ENCODE measurements around the gene KCNJ9. TPM values are rescaled to one million over a fixed set of nuclear protein-coding genes. Genes with fewer than 3 reads are reported as not detected.
A peak's percentile ranks its signal among the peaks of the same experiment; 100 is the strongest.

The KCNJ9 gene
- total and polyA plus RNA-seq, 8 donors = 0.04 to 0.10 (median 0.08) TPM; not detected in 5

DNA sequence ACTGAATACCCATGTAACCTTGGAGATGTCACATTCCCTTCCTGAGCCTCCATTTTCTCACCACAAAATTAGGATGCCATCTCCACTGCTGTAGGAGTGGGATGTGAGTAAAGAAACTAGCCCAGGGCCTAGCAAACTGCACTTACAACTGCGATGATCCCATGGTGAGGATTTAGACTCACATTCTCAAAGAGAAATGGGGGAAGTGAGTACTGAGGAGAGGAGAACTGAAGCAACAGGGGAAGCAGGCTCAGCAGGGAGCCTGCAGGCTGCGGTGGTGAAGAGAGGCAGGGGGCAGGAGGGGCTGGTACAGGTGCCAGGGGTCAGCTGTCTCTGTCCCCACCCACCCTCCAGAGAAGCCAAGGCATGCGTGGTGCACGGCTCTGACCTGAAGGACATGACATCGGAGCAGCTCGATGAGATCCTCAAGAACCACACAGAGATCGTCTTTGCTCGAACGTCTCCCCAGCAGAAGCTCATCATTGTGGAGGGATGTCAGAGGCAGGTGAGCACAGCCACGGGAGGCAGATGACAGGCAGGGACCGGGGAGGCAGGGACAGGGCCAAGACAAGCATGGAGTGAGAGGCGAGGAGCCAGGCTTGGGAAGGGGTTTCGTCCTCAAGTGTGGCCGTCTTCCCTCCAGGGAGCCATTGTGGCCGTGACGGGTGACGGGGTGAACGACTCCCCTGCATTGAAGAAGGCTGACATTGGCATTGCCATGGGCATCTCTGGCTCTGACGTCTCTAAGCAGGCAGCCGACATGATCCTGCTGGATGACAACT lies 53.6 kb downstream of the KCNJ9 start:
- Histone ChIP-seq H3K27me3 (no peaks in the 10 kb centered on the region), H3K36me3 (no peaks in the 10 kb centered on the region), H3K27ac (no peak overlapping the region), H3K9me3 (no peaks in the 10 kb centered on the region), H3K4me1 (no peaks in the 10 kb centered on the region), H3K4me3 (no peak overlapping the region)
- no peak for ATAC-seq
- intact Hi-C loops (cut with DNase I) = no loop called here
- TF ChIP-seq, protein P1, sequence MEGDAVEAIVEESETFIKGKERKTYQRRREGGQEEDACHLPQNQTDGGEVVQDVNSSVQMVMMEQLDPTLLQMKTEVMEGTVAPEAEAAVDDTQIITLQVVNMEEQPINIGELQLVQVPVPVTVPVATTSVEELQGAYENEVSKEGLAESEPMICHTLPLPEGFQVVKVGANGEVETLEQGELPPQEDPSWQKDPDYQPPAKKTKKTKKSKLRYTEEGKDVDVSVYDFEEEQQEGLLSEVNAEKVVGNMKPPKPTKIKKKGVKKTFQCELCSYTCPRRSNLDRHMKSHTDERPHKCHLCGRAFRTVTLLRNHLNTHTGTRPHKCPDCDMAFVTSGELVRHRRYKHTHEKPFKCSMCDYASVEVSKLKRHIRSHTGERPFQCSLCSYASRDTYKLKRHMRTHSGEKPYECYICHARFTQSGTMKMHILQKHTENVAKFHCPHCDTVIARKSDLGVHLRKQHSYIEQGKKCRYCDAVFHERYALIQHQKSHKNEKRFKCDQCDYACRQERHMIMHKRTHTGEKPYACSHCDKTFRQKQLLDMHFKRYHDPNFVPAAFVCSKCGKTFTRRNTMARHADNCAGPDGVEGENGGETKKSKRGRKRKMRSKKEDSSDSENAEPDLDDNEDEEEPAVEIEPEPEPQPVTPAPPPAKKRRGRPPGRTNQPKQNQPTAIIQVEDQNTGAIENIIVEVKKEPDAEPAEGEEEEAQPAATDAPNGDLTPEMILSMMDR (IDR thresholded peaks at IDR 0.05) = no peak
- peak in 1 of 4 donors; percentile 15 for DNase-seq

DNA sequence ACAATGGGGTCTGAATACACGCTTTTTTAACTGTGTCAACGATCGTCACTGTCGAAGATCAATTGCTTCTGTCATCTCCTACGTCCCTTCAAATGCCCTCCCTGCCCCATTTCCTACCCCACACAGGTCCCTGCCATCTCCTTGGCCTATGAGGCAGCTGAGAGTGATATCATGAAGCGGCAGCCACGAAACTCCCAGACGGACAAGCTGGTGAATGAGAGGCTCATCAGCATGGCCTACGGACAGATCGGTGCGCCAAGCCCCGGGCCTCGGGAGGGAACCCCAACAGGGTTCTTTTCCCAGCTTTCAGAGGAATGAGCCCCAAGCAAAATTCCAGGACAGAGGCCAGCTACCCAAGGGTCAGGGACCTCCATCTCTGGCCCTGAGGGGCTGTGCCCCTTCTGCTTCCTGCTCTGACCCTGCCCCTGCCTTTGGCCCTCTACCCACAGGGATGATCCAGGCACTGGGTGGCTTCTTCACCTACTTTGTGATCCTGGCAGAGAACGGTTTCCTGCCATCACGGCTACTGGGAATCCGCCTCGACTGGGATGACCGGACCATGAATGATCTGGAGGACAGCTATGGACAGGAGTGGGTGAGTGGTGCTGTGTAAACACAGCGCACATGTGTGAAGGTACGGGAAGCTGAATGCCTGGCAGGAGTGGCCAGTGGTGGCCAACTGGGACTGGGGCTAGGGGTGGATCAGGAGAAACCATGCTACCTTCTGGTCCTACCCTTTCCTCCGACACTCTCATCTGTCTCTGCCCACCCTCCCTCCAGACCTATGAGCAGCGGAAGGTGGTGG lies 55.0 kb downstream of the KCNJ9 start:
- H3K9me3 ChIP-seq = no peaks in the 10 kb centered on the region
- no peak for ATAC-seq
- no peaks in the 10 kb centered on the region for H3K4me1 ChIP-seq
- H3K27ac ChIP-seq = no peak overlapping the region
- H3K27me3 ChIP-seq = peaks cover 0 to 8% of the 10 kb centered on the region in 2 donors
- intact Hi-C loops (cut with DNase I) = no loop called here
- H3K4me3 ChIP-seq = no peak overlapping the region
- DNase-seq = peak in 1 of 4 donors; percentile 21
- H3K36me3 ChIP-seq = no peaks in the 10 kb centered on the region
- TF ChIP-seq, protein P1 (IDR thresholded peaks at IDR 0.05) = no peak

DNA sequence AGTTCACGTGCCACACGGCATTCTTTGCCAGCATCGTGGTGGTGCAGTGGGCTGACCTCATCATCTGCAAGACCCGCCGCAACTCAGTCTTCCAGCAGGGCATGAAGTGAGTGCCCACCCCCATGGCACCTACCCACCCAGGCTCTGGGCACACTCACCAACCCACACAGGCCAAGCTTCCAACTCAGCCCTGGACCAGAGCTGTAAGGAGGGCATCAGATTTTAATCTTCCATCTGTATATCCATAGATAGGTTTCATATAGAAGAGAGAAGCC lies 55.5 kb downstream of the KCNJ9 start:
- ATAC-seq = no peak
- intact Hi-C loops (cut with DNase I) = no loop called here

DNA sequence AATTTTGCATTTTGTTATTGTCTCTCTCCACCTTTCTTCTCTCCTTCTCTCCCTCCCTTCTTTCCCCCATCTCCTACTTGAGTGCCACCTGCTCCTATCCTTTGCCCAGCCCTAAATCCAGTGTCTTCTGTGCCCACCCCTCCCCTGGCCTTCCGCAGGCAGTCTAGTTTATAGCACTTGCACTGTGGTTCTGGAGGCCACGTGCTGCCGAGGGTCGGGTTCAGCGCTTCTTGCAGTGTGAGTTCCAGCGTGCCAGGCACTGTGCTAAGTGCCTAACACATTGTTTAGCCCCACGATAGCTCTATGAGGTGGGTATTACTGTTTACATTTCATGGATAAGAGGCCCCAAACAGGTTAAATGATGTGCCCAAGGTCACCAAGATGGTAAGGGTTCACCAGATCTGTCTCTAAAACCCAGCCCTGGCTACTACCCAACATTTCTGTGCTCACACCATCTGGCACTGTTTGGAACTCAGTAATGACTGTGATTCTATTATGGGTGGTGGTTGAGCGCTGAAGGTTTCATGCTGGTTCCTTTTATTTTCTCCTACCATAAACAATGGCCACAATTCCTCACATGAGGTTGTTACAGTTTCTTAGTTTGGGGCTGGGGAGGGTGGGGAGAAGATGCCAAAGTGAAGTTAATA lies 56.0 kb downstream of the KCNJ9 start:
- intact Hi-C loops (cut with DNase I) = no loop called here
- Histone ChIP-seq H3K27me3 (peaks cover 0 to 8% of the 10 kb centered on the region in 2 donors), H3K27ac (no peak overlapping the region), H3K9me3 (no peaks in the 10 kb centered on the region), H3K4me1 (no peaks in the 10 kb centered on the region), H3K36me3 (no peaks in the 10 kb centered on the region), H3K4me3 (no peak overlapping the region)
- ATAC-seq (no peak), DNase-seq (peak in 1 of 4 donors; percentile 4)
- TF ChIP-seq, protein P1 (IDR thresholded peaks at IDR 0.05) = no peak

More for the DNA sequence above, 55.5 kb downstream of the KCNJ9 start:
- peaks cover 0 to 8% of the 10 kb centered on the region in 2 donors for H3K27me3 ChIP-seq
- H3K4me3 ChIP-seq = no peak overlapping the region
- no peaks in the 10 kb centered on the region for H3K36me3 ChIP-seq
- peak in 1 of 4 donors; percentile 30 for DNase-seq
- H3K9me3 ChIP-seq = no peaks in the 10 kb centered on the region
- H3K4me1 ChIP-seq = no peaks in the 10 kb centered on the region
- TF ChIP-seq, protein P1 (IDR thresholded peaks at IDR 0.05) = no peak
- H3K27ac ChIP-seq = no peak overlapping the region

DNA sequence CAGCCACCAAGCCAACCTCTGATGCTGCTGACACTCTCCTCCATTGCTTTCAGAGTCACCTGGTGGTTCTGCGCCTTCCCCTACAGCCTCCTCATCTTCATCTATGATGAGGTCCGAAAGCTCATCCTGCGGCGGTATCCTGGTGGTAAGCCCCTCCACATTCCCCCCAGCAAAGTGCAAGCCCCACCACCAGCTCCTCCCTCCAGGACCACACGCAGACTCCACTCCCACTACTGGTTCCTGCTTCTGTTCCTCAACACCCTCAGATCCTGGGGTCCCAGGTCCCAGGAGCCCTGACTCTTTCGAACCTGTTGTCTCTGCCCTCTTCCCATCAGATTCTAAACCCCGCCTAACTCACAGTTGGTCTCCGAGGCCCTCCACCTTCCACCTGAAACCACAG lies 58.5 kb downstream of the KCNJ9 start:
- Histone ChIP-seq H3K36me3 (no peaks in the 10 kb centered on the region), H3K4me1 (peaks cover 0 to 5% of the 10 kb centered on the region in 2 donors), H3K27me3 (peaks cover 0 to 8% of the 10 kb centered on the region in 2 donors), H3K4me3 (no peak overlapping the region), H3K9me3 (no peaks in the 10 kb centered on the region), H3K27ac (no peak overlapping the region)
- peak in 1 of 4 donors; percentile 9 for DNase-seq
- TF ChIP-seq, protein P1 (IDR thresholded peaks at IDR 0.05) = no peak
- intact Hi-C loops (cut with DNase I) = no loop called here
- ATAC-seq = no peak

All from left lung (tissue), 10 donors.